Measurements from ENCODE around the gene GIMAP1.

Gene GIMAP1

DNA sequence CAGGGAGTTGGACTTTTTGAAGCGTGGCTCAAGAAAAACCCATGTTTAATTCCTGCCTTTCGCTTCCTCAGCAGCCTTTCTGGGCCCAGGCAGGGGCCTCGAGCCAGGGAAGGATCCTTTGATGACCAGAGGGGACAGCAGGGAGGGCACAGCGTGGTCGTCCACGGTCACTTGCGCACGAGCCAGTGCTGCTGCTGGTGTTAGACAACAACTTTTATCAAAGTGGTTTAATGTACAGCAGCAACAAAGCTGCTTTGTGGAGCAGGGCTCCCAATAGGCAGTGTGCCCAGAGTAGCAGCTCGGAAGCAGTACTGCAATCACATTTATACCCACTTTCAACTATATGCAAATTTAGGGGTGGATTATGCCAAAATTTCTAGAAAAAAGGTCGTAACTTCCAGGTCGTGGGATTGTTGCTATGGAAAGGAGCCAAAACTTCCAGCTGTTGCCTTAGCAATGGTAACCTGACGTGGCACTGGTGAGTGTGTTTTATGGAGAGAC, 6.1 kb downstream of the GIMAP1 start:
- TF ChIP-seq CEBPB (IDR thresholded peaks at IDR 0.05) (no peak), TAF1 (IDR thresholded peaks at IDR 0.05; ENCODE audit: low read depth) (no peak), ZBTB7A (IDR thresholded peaks at IDR 0.05; ENCODE audit: low read depth) (no peak)

DNA sequence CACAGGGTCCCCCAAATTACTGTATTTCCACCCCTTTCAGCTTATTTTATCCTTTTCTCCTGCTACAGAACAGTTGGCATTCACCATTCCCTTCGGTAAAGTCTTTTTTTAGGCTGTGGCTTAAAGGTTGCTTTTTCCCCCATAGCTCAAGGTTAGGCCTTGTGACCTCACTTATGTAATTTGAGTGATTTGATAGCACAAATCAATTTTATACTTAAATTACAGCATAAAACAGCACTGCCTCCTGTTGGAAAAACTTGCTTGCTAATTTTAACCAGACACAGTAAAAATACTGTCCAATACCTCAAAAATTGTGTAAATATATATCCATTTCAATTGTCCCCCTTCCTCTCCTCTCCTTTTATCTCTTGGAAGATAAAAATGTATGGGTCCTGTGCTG, 7.1 kb downstream of the GIMAP1 start:
- TF ChIP-seq, protein P1, sequence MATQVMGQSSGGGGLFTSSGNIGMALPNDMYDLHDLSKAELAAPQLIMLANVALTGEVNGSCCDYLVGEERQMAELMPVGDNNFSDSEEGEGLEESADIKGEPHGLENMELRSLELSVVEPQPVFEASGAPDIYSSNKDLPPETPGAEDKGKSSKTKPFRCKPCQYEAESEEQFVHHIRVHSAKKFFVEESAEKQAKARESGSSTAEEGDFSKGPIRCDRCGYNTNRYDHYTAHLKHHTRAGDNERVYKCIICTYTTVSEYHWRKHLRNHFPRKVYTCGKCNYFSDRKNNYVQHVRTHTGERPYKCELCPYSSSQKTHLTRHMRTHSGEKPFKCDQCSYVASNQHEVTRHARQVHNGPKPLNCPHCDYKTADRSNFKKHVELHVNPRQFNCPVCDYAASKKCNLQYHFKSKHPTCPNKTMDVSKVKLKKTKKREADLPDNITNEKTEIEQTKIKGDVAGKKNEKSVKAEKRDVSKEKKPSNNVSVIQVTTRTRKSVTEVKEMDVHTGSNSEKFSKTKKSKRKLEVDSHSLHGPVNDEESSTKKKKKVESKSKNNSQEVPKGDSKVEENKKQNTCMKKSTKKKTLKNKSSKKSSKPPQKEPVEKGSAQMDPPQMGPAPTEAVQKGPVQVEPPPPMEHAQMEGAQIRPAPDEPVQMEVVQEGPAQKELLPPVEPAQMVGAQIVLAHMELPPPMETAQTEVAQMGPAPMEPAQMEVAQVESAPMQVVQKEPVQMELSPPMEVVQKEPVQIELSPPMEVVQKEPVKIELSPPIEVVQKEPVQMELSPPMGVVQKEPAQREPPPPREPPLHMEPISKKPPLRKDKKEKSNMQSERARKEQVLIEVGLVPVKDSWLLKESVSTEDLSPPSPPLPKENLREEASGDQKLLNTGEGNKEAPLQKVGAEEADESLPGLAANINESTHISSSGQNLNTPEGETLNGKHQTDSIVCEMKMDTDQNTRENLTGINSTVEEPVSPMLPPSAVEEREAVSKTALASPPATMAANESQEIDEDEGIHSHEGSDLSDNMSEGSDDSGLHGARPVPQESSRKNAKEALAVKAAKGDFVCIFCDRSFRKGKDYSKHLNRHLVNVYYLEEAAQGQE (IDR thresholded peaks at IDR 0.05; ENCODE audit: low read depth): no peak
- TF ChIP-seq, protein P2, sequence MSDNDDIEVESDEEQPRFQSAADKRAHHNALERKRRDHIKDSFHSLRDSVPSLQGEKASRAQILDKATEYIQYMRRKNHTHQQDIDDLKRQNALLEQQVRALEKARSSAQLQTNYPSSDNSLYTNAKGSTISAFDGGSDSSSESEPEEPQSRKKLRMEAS (IDR thresholded peaks at IDR 0.05): no peak
- TF ChIP-seq RAD21 (IDR thresholded peaks at IDR 0.05; ENCODE audit: low read depth) (no peak), TAF1 (IDR thresholded peaks at IDR 0.05; ENCODE audit: low read depth) (no peak), NFIC (IDR thresholded peaks at IDR 0.05) (no peak), TEAD4 (IDR thresholded peaks at IDR 0.05) (no peak), CEBPB (IDR thresholded peaks at IDR 0.05) (no peak), TCF12 (IDR thresholded peaks at IDR 0.05; ENCODE audit: low read depth) (no peak), CREB1 (IDR thresholded peaks at IDR 0.05; ENCODE audit: low read depth) (no peak), ZBTB7A (IDR thresholded peaks at IDR 0.05; ENCODE audit: low read depth) (no peak), EP300 (IDR thresholded peaks at IDR 0.05; ENCODE audit: borderline replicate concordance) (no peak), YY1 (IDR thresholded peaks at IDR 0.05; ENCODE audit: low read depth) (no peak), EGR1 (IDR thresholded peaks at IDR 0.05) (no peak), FOXM1 (IDR thresholded peaks at IDR 0.05; ENCODE audit: borderline replicate concordance, low read depth) (no peak)
- TF ChIP-seq, protein P3, sequence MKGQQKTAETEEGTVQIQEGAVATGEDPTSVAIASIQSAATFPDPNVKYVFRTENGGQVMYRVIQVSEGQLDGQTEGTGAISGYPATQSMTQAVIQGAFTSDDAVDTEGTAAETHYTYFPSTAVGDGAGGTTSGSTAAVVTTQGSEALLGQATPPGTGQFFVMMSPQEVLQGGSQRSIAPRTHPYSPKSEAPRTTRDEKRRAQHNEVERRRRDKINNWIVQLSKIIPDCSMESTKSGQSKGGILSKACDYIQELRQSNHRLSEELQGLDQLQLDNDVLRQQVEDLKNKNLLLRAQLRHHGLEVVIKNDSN (IDR thresholded peaks at IDR 0.05): no peak

DNA sequence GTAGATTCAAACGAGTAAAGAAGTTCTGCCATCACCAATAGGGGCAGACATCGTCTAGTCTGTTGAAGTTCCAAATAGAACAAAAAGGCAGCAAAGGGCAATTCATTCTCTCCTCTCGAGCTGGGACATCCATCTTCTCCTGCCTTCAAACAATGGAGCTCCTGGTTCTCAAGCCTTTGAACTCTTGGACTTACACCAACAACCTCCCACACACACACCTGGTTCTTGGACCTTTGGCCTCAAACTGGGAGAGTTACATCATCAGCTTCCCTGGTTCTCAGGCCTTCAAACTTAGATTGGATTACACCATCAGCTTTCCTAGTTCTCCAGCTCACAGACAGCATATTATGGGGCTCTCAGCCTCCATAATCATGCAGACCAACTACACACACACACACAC, 11.0 kb downstream of the GIMAP1 start:
- TF ChIP-seq TEAD4 (IDR thresholded peaks at IDR 0.05): no peak

DNA sequence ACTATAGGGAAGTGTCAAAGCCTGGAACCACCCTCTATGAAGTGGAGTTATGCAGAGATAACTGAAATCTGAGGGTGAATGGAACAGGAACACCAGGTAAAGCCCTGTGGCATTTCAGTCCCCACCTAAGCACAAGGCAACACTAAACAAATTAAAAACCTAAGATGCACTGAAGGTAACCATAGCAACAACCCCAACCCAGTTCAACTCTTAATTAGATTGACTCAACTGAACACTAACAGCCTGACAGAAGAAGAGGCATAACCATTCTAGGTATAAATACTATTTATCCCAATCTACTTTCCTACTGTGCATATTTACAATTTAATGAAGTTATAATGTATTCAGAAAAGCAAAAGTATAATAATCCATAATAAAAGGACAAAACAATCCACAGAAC, 11.6 kb downstream of the GIMAP1 start:
- TF ChIP-seq NFIC (IDR thresholded peaks at IDR 0.05) (no peak), CEBPB (IDR thresholded peaks at IDR 0.05) (no peak), CREB1 (IDR thresholded peaks at IDR 0.05; ENCODE audit: low read depth) (no peak), EP300 (IDR thresholded peaks at IDR 0.05; ENCODE audit: borderline replicate concordance) (no peak), YY1 (IDR thresholded peaks at IDR 0.05; ENCODE audit: low read depth) (no peak), TAF1 (IDR thresholded peaks at IDR 0.05; ENCODE audit: low read depth) (no peak), TEAD4 (IDR thresholded peaks at IDR 0.05) (no peak)
- TF ChIP-seq, protein P1 (IDR thresholded peaks at IDR 0.05; ENCODE audit: low read depth): no peak
- TF ChIP-seq, protein P2 (IDR thresholded peaks at IDR 0.05): no peak

DNA sequence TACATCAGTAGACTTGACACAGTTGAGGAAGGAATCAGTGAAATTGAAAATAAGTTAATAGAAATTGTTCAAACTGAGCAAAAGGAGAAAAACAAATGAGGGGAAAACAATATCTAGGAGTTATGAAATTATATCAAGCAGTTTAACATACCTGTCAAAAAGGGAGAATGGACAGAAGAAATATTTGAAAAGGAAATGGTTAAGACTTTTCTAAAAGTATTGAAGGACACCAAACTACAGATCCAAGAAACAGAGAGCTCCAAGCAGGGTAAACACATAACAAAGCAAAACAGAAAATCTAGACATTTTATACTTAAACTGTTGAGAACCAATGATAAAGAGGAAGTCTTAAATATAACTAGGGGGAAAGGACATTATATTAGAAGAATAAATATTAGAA, 12.2 kb downstream of the GIMAP1 start:
- TF ChIP-seq, protein P3 (IDR thresholded peaks at IDR 0.05): no peak
- TF ChIP-seq, protein P2 (IDR thresholded peaks at IDR 0.05): no peak
- TF ChIP-seq, protein P1 (IDR thresholded peaks at IDR 0.05; ENCODE audit: low read depth): no peak
- TF ChIP-seq CREB1 (IDR thresholded peaks at IDR 0.05; ENCODE audit: low read depth): no peak
- no peak for TF ChIP-seq NFIC (IDR thresholded peaks at IDR 0.05)
- TF ChIP-seq RAD21 (IDR thresholded peaks at IDR 0.05; ENCODE audit: low read depth): no peak
